ENCODE measurements around the gene DGKG. TPM values are rescaled to one million over a fixed set of nuclear protein-coding genes. Genes with fewer than 3 reads are reported as not detected.

The DGKG gene
- polyA plus RNA-seq, 1 of the 3 experiments (the other 2 are of a cell fraction) = 0.12 TPM

DNA sequence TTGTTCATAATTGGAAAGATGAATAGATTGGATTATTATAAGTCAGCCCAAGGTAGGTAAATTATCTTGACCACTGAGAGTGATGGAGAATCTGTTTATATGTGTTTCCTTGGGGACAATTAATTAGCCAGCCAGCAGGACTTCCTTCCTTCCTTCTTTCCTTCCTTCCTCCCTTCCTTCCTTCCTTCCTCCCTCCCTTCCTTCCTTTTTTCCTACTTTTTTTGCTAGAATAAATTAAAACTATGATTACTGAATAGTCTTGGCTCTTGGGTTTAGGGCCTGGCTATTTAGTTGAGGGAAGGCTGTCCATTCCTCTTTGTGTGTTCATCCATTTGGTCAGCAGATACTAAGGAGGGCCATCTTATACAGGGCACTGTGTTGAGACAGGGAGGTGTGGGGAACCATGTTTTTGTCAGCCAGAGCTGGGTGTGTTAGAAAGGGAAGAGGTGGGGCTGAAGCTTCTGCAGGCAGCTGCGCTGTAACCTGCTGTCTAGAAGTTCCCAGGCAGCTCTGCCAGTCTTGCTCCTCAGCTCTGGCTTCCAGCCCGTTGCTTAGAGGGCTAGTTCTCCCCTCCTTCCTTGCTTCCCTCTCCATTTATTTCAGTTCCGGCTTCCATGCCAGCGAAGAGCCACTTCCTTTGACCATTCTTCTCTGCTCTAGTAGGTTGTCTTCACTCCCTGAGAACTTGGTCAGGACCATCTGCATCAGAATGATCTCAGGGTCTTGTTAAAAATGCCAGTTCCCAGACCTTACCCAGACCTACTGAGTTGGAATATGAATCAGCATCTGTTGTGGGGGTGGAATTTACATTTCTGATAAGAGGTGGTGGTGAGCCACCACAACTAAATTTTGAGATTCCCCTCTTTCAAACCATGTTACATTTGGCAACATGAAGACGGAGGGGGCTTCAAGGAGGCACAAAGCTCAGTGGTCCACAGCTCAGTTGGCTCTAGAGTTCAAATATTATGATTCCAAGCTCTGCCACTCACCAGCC lies 113.9 kb downstream of the DGKG start (continued):
- TF ChIP-seq MEF2A (IDR thresholded peaks at IDR 0.05; ENCODE audit: borderline replicate concordance, low read depth) = no peak

DNA sequence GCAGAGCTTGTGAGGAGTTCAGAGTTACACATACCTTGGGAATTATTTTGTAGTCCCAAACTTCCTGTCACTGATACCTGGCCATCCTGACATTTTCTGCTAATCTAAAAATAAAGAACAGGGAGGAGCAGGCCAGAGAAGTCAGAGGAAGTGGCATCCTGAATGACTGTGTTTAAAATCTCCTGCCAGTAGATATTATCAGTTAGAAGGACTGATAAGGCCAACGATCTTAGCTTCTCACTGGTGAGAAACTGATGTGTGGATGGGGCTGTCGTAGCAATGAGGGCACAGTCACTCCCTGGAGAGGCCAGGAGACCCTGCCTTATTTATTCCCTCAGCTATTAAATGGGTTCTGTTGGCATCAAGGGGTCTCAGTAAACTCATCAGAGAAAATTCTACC lies 115.1 kb downstream of the DGKG start:
- CTCF ChIA-PET = interaction anchor here (0.6 to 3.2 kb wide), 6 partner anchors 9 to 368 kb away, joined by 3 to 14 read pairs (median 4); no protein-coding TSS in a partner anchor
- H3K27ac ChIP-seq (ENCODE audit: low read depth in 2 of 2, low read length in 1 of 2) = no peak overlapping the region
- H3K9me2 ChIP-seq = no peaks in the 10 kb centered on the region
- POLR2A ChIA-PET = no interaction called here
- no peaks in the 10 kb centered on the region for H3K79me2 ChIP-seq (ENCODE audit: insufficient read depth)
- H4K20me1 ChIP-seq (ENCODE audit: insufficient read depth) = no peaks in the 10 kb centered on the region
- H3F3A ChIP-seq (replicated peaks; ENCODE audit: insufficient read depth) = no peaks in the 10 kb centered on the region
- WGBS (ENCODE audit: low lambda C conversion rate) = 0% methylated on average over 1 of the region's 2 CpGs
- no peak for TF ChIP-seq EZH2phosphoT487 (IDR thresholded peaks at IDR 0.05; ENCODE audit: borderline replicate concordance, low read depth)
- TF ChIP-seq, protein P1, sequence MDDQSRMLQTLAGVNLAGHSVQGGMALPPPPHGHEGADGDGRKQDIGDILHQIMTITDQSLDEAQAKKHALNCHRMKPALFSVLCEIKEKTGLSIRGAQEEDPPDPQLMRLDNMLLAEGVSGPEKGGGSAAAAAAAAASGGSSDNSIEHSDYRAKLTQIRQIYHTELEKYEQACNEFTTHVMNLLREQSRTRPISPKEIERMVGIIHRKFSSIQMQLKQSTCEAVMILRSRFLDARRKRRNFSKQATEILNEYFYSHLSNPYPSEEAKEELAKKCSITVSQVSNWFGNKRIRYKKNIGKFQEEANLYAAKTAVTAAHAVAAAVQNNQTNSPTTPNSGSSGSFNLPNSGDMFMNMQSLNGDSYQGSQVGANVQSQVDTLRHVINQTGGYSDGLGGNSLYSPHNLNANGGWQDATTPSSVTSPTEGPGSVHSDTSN (IDR thresholded peaks at IDR 0.05) = no peak
- TF ChIP-seq GABPA (IDR thresholded peaks at IDR 0.05; ENCODE audit: low read depth) = no peak
- no peak for TF ChIP-seq EP300 (IDR thresholded peaks at IDR 0.05; ENCODE audit: borderline replicate concordance in 1 of 2, low read depth in 1 of 2, low read length in 1 of 2)
- TF ChIP-seq RCOR1 (IDR thresholded peaks at IDR 0.05; ENCODE audit: low read length) = no peak
- TF ChIP-seq, protein P2, sequence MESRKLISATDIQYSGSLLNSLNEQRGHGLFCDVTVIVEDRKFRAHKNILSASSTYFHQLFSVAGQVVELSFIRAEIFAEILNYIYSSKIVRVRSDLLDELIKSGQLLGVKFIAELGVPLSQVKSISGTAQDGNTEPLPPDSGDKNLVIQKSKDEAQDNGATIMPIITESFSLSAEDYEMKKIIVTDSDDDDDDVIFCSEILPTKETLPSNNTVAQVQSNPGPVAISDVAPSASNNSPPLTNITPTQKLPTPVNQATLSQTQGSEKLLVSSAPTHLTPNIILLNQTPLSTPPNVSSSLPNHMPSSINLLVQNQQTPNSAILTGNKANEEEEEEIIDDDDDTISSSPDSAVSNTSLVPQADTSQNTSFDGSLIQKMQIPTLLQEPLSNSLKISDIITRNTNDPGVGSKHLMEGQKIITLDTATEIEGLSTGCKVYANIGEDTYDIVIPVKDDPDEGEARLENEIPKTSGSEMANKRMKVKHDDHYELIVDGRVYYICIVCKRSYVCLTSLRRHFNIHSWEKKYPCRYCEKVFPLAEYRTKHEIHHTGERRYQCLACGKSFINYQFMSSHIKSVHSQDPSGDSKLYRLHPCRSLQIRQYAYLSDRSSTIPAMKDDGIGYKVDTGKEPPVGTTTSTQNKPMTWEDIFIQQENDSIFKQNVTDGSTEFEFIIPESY (IDR thresholded peaks at IDR 0.05; ENCODE audit: borderline replicate concordance, low read depth) = no peak
- no peak for TF ChIP-seq FOSL2 (IDR thresholded peaks at IDR 0.05; ENCODE audit: borderline replicate concordance, low read depth)
- no peak for TF ChIP-seq ELF1 (IDR thresholded peaks at IDR 0.05)
- no peak for TF ChIP-seq RAD21 (IDR thresholded peaks at IDR 0.05; ENCODE audit: low read length)
- TF ChIP-seq, protein P3, sequence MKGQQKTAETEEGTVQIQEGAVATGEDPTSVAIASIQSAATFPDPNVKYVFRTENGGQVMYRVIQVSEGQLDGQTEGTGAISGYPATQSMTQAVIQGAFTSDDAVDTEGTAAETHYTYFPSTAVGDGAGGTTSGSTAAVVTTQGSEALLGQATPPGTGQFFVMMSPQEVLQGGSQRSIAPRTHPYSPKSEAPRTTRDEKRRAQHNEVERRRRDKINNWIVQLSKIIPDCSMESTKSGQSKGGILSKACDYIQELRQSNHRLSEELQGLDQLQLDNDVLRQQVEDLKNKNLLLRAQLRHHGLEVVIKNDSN (IDR thresholded peaks at IDR 0.05; ENCODE audit: borderline replicate concordance, low read depth) = no peak
- TF ChIP-seq GATA2 (CRISPR knock-in tag; IDR thresholded peaks at IDR 0.05) = no peak
- TF ChIP-seq, protein P4, sequence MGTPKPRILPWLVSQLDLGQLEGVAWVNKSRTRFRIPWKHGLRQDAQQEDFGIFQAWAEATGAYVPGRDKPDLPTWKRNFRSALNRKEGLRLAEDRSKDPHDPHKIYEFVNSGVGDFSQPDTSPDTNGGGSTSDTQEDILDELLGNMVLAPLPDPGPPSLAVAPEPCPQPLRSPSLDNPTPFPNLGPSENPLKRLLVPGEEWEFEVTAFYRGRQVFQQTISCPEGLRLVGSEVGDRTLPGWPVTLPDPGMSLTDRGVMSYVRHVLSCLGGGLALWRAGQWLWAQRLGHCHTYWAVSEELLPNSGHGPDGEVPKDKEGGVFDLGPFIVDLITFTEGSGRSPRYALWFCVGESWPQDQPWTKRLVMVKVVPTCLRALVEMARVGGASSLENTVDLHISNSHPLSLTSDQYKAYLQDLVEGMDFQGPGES (IDR thresholded peaks at IDR 0.05; ENCODE audit: low read depth, low read length) = no peak
- TF ChIP-seq, protein P5, sequence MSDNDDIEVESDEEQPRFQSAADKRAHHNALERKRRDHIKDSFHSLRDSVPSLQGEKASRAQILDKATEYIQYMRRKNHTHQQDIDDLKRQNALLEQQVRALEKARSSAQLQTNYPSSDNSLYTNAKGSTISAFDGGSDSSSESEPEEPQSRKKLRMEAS (IDR thresholded peaks at IDR 0.05; ENCODE audit: low read depth) = no peak
- no peak for TF ChIP-seq SMC3 (IDR thresholded peaks at IDR 0.05; ENCODE audit: low read depth, low read length)
- TF ChIP-seq TEAD4 (IDR thresholded peaks at IDR 0.05; ENCODE audit: borderline replicate concordance, insufficient read depth) = no peak
- TF ChIP-seq SIN3A (IDR thresholded peaks at IDR 0.05; ENCODE audit: borderline replicate concordance, low read depth, low read length) = no peak
- TF ChIP-seq NFIC (IDR thresholded peaks at IDR 0.05; ENCODE audit: borderline replicate concordance) = no peak
- no peaks in the 10 kb centered on the region for H3K36me3 ChIP-seq (replicated peaks in 1 of 2; ENCODE audit: control insufficient read depth in 1 of 2, insufficient read depth in 2 of 2, low read length in 1 of 2)
- H3K4me1 ChIP-seq (ENCODE audit: control insufficient read depth in 1 of 2, insufficient read depth in 2 of 2, low read depth in 1 of 2, low read length in 1 of 2) = peaks cover 4 to 5% of the 10 kb centered on the region in 2 experiments; a peak in 2 of 4 replicates
- no peak for DNase-seq
- no peaks in the 10 kb centered on the region for H3K9me3 ChIP-seq
- no peak overlapping the region for H2AFZ ChIP-seq (ENCODE audit: low read depth)
- no peak overlapping the region for H3K4me3 ChIP-seq (ENCODE audit: low read depth in 2 of 2, low read length in 1 of 2)
- no peak overlapping the region for H3K4me2 ChIP-seq
- H3K27me3 ChIP-seq (ENCODE audit: insufficient read depth) = no peaks in the 10 kb centered on the region; the same call in 1 of the 2 replicates
- H3K9ac ChIP-seq = no peak overlapping the region
